ENCODE results near the gene ITPRIPL2.

DNA sequence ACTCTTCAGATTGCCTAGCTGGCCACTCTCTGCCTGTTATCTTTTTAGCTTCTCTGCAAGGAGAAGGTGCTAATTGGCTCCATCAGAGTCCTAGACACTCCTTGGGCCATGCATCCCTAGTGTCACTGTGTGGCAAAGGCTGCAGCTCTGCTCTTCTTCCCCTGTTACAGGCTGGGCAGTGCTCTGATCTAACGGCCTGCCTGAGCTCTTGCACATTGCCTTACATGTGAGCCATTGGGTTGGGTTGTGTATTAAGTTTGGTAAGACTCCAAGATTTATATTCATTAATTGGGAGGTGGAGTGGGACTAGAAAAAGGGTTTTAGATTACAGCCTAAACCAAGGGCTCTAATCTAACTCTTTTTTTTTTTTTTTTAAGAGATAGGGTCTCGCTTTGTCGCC lies 31.2 kb downstream of the ITPRIPL2 start:
- no peak for TF ChIP-seq POLR2A (IDR thresholded peaks at IDR 0.05)
- TF ChIP-seq, protein P1, sequence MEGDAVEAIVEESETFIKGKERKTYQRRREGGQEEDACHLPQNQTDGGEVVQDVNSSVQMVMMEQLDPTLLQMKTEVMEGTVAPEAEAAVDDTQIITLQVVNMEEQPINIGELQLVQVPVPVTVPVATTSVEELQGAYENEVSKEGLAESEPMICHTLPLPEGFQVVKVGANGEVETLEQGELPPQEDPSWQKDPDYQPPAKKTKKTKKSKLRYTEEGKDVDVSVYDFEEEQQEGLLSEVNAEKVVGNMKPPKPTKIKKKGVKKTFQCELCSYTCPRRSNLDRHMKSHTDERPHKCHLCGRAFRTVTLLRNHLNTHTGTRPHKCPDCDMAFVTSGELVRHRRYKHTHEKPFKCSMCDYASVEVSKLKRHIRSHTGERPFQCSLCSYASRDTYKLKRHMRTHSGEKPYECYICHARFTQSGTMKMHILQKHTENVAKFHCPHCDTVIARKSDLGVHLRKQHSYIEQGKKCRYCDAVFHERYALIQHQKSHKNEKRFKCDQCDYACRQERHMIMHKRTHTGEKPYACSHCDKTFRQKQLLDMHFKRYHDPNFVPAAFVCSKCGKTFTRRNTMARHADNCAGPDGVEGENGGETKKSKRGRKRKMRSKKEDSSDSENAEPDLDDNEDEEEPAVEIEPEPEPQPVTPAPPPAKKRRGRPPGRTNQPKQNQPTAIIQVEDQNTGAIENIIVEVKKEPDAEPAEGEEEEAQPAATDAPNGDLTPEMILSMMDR (IDR thresholded peaks at IDR 0.05) = no peak

Measured in testis (tissue), 2 donors.